Type B pancreatic cell (in vitro differentiated cells): ENCODE measurements around the gene EFTUD2. TPM values are rescaled to one million over a fixed set of nuclear protein-coding genes. Genes with fewer than 3 reads are reported as not detected.
"Not testable (repeated sequence)": the region's sequence is repeated elsewhere in the genome, so short reads cannot be mapped to it uniquely, and the experiment has no call there.

Experiments used
- DNase-seq: peaks from one replicate; pipeline ENCODE4 v3.0.0; 2021; ENCODE audit warnings: mixed read lengths; ENCODE audit not compliant: unreplicated experiment; ENCODE audit errors: extremely low spot score
- H3K27ac Mint-ChIP-seq: 2 replicates; pipeline ENCODE4 v1.8.0; 2021; ENCODE audit warnings: mild to moderate bottlenecking, mixed read lengths
- H3K27me3 Mint-ChIP-seq: 2 replicates; pipeline ENCODE4 v1.8.0; 2021; ENCODE audit warnings: mixed read lengths
- H3K36me3 Mint-ChIP-seq: 2 replicates; pipeline ENCODE4 v1.8.0; 2021; ENCODE audit warnings: mixed read lengths
- H3K4me1 Mint-ChIP-seq: one replicate; pipeline ENCODE4 v1.8.0; 2021; ENCODE audit warnings: mixed read lengths; ENCODE audit not compliant: unreplicated experiment
- H3K4me3 Mint-ChIP-seq: 2 replicates; pipeline ENCODE4 v1.8.0; 2021; ENCODE audit warnings: mild to moderate bottlenecking, mixed read lengths
- H3K9me3 Mint-ChIP-seq: 2 replicates; pipeline ENCODE4 v1.8.0; 2021; ENCODE audit warnings: mixed read lengths
- total RNA-seq: library from RNA; stranded (reverse); gene quantifications from 2 replicates; pipeline ENCODE4 v1.2.1, GENCODE V29; 2021; ENCODE audit warnings: low replicate concordance
- TF ChIP-seq, protein P1 (sequence below): fragments of 200-600 bp; sonication (generic); conservative IDR thresholded peaks from 2 replicates; pipeline ENCODE4 v1.5.0; 2021; ENCODE audit warnings: antibody characterized with exemption, mild to moderate bottlenecking

EFTUD2 gene
- total RNA-seq, 1 donor from 2014 or later: 122 TPM

DNA sequence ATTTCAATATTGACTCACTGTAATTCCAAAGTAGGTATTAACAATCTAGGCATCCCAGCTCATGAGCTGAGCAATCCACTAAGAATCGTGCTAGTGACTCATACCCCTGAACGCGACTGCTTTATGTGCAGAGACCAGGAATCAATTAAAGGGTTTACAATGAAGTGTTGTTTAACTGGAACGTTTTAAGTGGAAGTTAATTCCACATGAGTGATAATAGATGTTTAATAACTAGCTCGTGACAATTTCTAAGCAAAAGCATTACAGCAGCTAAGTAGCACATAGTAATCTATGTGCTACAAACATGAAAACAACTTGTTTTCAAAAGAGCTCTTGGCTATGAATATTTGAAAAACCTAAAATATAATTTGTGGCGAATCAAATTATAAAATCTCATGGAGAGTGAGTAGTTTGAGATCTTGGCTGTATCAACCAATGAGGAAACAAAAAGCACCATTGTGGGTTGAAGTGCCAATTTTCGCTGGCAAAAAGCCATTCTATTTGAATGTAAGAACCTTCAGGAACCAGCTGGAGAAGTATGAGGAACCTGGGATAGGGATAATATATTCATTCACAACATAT lies 78.5 kb downstream of the EFTUD2 start:
- TF ChIP-seq, protein P1, sequence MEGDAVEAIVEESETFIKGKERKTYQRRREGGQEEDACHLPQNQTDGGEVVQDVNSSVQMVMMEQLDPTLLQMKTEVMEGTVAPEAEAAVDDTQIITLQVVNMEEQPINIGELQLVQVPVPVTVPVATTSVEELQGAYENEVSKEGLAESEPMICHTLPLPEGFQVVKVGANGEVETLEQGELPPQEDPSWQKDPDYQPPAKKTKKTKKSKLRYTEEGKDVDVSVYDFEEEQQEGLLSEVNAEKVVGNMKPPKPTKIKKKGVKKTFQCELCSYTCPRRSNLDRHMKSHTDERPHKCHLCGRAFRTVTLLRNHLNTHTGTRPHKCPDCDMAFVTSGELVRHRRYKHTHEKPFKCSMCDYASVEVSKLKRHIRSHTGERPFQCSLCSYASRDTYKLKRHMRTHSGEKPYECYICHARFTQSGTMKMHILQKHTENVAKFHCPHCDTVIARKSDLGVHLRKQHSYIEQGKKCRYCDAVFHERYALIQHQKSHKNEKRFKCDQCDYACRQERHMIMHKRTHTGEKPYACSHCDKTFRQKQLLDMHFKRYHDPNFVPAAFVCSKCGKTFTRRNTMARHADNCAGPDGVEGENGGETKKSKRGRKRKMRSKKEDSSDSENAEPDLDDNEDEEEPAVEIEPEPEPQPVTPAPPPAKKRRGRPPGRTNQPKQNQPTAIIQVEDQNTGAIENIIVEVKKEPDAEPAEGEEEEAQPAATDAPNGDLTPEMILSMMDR: no peak
- no peak overlapping the region for H3K27ac Mint-ChIP-seq
- peaks cover 11% of the 10 kb centered on the region for H3K4me1 Mint-ChIP-seq
- H3K36me3 Mint-ChIP-seq: no peaks in the 10 kb centered on the region
- no peak overlapping the region for H3K4me3 Mint-ChIP-seq
- no peaks in the 10 kb centered on the region for H3K27me3 Mint-ChIP-seq
- DNase-seq: no peak
- no peaks in the 10 kb centered on the region for H3K9me3 Mint-ChIP-seq

DNA sequence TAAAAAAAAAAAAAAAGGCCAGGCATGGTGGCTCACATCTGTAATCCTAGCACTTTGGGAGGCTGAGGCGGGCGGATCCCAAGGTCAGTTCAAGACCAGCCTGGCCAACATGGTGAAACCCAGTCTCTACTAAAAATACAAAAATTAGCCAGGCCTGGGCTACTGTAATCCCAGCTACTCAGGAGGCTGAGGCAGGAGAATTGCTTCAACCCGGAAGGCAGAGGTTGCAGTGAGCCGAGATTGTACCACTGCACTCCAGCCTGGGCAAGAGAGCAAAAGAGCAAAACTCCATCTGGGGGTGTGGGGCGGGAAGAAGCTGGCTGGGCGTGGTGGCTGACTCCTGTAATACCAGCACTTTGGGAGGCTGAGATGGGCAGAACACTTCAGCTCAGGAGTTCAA lies 80.7 kb downstream of the EFTUD2 start:
- not testable (repeated sequence) for H3K36me3 Mint-ChIP-seq, H3K9me3 Mint-ChIP-seq, H3K27ac Mint-ChIP-seq, H3K27me3 Mint-ChIP-seq, DNase-seq, H3K4me3 Mint-ChIP-seq
- H3K4me1 Mint-ChIP-seq: peaks cover 11% of the 10 kb centered on the region

DNA sequence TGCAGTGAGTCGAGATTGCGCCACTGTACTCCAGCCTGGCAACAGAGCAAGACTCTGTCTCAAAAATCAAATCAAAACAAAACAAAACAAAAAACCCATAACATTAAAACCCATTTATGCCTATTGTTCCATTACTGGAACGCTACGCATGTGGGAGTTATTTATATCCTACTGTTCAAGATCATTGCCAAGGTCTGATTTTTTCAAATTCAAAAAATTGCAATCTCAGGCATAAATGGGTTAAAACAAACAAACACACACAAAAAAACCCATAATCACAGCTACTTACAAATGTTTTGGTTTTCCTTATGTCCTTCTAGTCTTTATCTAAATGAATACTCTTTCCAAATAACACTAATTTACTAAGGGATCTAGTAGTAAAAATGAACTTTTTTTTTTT lies 87.0 kb downstream of the EFTUD2 start:
- TF ChIP-seq, protein P1: no peak
- Mint-ChIP-seq H3K36me3 (no peaks in the 10 kb centered on the region), H3K27ac (no peak overlapping the region), H3K9me3 (no peaks in the 10 kb centered on the region), H3K4me1 (no peaks in the 10 kb centered on the region), H3K4me3 (no peak overlapping the region), H3K27me3 (no peaks in the 10 kb centered on the region)
- no peak for DNase-seq

DNA sequence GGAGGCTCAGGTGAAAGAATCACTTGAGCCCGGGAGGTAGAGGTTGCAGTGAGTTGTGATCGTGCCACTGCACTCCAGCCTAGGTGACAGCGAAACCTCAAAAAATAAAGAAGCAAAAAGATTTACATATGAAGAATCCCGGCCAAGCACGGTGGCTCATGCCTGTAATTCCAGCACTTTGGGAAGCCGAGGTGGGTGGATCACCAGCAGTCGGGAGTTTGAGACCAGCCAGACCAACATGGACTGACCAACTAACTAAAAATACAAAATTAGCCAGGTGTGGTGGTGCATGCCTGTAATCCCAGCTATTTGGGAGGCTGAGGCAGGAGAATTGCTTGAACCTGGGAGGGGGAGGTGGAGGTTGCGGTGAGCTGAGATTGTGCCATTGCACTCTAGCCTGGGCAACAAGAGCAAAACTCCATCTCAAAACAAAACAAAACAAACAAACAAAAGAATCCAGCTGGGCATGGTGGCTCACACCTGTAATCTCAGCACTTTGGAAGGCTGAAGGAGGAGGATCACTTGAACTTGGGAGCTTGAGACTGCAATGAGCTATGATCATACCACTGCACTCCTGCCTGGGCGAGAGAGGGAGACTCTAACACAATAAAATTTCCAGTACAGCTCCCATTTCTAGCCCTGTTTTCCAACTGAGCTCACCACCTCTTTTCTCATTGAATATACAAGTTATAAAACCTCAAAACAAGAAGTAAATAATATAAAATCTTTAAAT lies 90.4 kb downstream of the EFTUD2 start:
- not testable (repeated sequence) for H3K4me3 Mint-ChIP-seq, H3K9me3 Mint-ChIP-seq, H3K27me3 Mint-ChIP-seq, DNase-seq, H3K4me1 Mint-ChIP-seq, H3K27ac Mint-ChIP-seq
- H3K36me3 Mint-ChIP-seq: peaks cover 10% of the 10 kb centered on the region

DNA sequence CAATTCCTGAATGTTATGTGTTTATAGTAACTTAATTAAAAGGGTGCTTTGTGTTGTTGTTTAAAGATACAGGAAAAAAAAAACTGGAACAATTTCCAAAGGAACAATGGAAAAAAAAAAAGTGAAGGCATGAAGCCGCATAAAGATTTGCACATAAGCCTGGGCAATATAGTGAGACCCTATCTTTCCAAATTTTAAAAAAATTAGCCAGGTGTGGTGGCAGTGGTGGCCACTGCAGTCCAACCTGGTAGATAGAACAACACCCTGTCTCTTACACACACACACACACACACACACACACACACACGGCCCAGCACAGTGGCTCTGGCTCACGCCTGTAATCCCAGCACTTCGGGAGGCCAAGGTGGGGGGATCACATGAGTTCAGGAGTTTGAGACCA lies 91.1 kb downstream of the EFTUD2 start:
- DNase-seq: no peak
- TF ChIP-seq, protein P1: no peak
- Mint-ChIP-seq H3K9me3 (no peaks in the 10 kb centered on the region), H3K36me3 (peaks cover 10% of the 10 kb centered on the region), H3K4me3 (no peak overlapping the region), H3K4me1 (peaks cover 4% of the 10 kb centered on the region), H3K27me3 (no peaks in the 10 kb centered on the region), H3K27ac (no peak overlapping the region)

DNA sequence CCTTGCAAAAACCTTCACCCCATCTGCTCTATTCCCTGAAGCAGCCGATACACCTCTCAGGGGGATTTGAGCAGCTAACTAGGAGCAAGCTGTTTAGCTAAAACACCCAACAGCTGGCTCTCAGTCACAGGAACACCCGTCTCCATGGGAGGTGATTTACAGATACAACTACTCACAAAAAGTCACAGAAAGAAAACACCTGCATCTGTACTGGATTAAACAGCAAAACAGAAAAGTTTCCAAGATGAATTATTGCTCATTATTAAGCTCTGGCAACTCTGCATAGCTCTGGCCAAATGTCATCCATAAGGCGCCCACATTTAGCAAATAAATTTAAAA lies 91.5 kb downstream of the EFTUD2 start:
- H3K36me3 Mint-ChIP-seq: peaks cover 10% of the 10 kb centered on the region
- H3K27ac Mint-ChIP-seq: no peak overlapping the region
- H3K4me3 Mint-ChIP-seq: no peak overlapping the region
- no peaks in the 10 kb centered on the region for H3K27me3 Mint-ChIP-seq
- no peaks in the 10 kb centered on the region for H3K9me3 Mint-ChIP-seq
- TF ChIP-seq, protein P1: no peak
- no peak for DNase-seq
- H3K4me1 Mint-ChIP-seq: peaks cover 4% of the 10 kb centered on the region
